HUDEP-2 (cell line): ENCODE results near the gene KDM8.
"Not testable (repeated sequence)": the region's sequence is repeated elsewhere in the genome, so short reads cannot be mapped to it uniquely, and the experiment has no call there.

Source experiments
- DNase-seq, 76 experiments: peaks; one replicate each; lab custom pipeline; 2025; ENCODE audit not compliant: unreplicated experiment in 76 of 76; lab: John Stamatoyannopoulos, UW

The KDM8 gene

DNA sequence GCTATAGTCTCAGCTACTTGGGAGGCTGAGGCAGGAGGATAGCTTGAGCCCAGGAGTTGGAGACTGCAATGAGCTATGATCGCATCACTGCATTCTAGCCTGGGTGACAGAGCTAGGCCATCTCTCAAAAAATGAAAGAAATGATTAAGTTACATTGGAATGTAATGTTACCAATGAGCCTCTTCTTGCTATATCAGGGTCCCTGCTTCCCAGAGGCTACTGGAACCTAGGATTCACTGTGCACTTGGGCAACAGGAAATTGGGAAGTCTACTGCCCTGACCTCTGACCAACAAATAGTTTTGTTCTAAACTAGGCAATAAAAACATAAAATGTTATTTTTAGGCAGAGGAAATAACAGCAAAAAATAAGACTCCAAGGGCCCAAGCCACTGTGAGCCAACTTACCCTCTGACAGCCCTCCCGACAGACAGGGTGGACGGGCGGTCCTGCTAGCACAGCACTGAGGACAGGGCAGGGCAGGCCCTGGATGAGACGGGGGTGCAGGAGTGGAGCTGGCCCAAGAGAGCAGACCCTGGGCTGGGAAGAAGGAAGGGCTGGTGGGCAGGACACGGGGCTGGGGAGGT is 37.7 kb downstream of the KDM8 start:
- DNase-seq, result no peak

GRCh38 chr16:27241658-27242057 is 38.3 kb downstream of the KDM8 start:
- DNase-seq, result no peak

- no peak for DNase-seq
Measured at GRCh38 chr16:27242398-27242797, 39.1 kb downstream of the KDM8 start.

GRCh38 chr16:27242868-27243590 is 39.7 kb downstream of the KDM8 start:
- DNase-seq, result no peak

DNA sequence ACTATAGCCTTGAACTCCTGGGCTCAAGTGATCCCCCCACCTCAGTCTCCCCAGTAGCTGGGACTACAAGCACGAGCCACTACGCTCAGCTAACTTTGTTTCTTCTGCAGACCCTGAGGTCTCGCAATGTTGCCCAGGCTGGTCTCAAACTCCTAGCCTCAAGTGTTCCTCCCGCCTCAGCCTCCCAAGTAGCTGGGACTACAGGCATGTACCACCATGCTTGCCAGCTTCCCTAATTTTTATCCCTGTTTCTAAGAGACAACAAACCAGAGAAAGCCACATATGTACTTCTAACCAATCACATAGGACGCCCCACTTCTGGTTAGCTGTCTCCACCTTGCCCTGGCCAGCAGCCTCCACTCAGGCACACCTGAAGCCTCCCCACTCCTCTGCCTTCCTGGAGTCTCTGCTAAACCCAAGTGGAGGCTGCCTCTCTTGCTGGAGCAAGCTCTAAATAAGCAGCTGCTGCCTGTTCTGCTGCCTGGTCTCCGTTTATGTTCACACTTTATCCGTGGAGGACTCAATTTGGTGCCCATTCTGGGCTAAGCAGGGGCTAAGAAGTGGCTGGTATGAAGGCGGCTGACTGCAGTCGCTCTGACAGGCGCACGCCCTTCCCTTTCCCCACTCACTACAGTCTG is 40.5 kb downstream of the KDM8 start:
- DNase-seq, result no peak

GRCh38 chr16:27244363-27244755 is 41.0 kb downstream of the KDM8 start:
- no peak for DNase-seq

GRCh38 chr16:27245276-27246172 is 42.2 kb downstream of the KDM8 start:
- DNase-seq, result peak in 59 of 76 experiments; percentile 7 to 78 (median 44)

- peak in 12 of 76 experiments; percentile 4 to 25 (median 14) for DNase-seq
Measured at GRCh38 chr16:27246439-27246838, 43.1 kb downstream of the KDM8 start.

- DNase-seq, result not testable (repeated sequence)
Measured at GRCh38 chr16:27247076-27247475, 43.8 kb downstream of the KDM8 start.

GRCh38 chr16:27248036-27248435 is 44.7 kb downstream of the KDM8 start:
- DNase-seq, result peak in 1 of 76 experiments; percentile 13

- not testable (repeated sequence) for DNase-seq
Measured at GRCh38 chr16:27248886-27249285, 45.6 kb downstream of the KDM8 start.

DNA sequence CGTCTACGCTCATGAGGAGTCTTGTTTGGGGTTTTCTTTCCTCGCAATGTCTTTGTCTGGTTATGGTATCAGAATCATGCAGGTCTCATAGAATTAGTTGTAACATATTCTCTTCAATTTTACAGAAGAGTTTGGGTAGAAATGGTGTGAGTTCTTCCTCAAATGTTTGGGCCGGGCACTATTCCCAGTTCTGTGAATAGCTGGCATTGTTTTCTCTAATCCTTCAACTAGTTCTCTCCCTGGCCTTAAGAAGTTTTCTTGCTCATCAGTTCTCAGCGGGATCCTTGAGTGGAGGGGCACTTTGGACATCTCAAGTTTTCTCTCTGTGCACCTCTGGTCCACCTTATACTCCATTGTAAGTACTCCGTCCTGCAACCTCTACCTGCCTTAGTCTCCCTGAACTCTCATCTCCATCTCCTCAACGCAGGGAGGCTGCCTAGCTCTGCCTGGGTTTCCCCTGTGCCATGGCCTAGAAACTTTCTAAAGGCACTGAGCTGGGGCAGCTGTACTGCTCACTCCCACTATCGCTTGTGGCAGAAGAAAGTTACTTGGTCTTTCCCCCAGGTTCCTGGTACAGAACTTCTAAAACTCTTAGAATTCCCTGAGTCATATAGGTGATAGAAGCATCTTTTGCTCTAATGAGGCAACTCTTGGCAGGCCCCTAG is 48.3 kb downstream of the KDM8 start:
- no peak for DNase-seq

DNA sequence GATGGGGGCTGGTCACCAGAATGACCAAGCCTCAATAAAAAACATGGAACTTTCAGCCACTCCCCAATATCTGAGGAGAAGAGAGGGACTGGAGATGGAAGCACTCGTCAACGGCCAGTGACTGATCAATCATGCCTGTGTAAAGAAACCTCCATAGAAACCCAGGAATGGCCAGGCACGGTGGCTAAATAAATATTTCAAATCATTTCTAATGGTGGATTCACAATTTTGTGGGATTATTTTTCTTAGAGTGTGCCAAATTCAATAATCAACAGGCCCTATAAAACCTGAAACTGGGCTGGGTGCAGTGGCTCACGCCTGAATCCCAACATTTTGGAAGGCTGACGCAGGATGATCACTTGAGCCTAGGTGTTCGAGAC is 48.9 kb downstream of the KDM8 start:
- DNase-seq, result no peak

DNA sequence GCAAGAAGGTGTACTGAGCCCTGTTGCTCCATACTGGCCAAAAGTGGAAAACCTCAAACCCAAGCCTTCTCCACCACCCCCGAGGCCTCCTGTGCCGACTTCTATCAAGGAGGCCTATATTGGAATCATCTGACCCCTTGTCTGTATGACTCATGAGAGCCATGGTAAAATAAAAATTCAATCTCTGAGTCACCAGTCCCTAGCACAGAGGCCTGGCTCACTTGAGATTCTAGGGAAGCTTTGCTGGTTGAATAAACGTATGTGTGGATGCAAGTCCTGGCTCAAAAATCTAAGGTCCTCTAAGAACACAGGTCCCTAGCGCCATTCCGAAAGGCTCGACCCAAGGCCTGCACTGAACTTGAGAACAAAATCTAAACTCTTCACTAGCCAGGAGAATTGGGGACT is 50.2 kb downstream of the KDM8 start:
- peak in 24 of 76 experiments; percentile 5 to 49 (median 22) for DNase-seq

GRCh38 chr16:27254262-27254811 is 51.0 kb downstream of the KDM8 start:
- DNase-seq, result no peak

- no peak for DNase-seq
Measured at GRCh38 chr16:27256861-27257260, 53.5 kb downstream of the KDM8 start.

DNA sequence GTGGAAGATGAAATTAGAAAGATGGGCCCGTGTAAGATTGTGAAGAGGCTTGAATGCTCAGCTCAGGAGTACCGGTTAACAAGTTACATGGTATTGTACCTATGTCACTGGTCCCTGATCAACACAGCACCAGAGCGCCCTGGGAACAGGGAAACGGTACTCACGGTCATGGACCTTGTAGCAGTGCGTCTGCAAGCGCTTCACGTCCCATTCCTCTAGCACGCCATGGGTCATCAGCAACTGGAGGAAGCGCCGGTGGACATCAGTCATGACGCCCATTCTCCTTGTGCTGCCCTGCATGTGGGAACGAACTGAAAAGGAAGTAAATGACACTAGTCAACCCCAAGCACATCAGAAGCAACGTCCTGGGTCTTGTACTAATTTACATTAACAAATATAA is 53.9 kb downstream of the KDM8 start:
- DNase-seq, result no peak

DNA sequence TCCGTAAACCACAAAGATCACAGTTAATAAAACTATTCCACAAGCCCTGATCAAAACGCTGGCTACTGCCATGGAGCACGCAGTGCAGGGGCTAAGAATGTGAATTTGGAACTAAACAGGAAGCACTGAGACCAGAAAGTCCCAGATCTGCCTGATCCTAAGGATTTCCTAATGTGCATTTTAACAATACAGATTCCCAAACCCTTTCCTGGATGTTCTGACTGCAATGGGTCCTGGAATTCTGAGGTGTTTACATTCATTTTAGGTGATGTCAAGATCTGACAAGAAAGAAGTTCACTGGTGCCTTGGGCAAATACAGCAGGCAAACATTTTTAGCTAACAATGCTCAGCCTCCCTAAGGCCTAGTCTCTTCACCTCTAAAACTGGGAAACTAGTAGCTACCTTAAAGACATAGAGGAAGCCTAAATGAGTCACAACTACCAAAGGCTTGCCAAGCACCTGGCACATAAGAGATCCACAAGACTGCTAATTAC is 55.0 kb downstream of the KDM8 start:
- DNase-seq, result no peak

DNA sequence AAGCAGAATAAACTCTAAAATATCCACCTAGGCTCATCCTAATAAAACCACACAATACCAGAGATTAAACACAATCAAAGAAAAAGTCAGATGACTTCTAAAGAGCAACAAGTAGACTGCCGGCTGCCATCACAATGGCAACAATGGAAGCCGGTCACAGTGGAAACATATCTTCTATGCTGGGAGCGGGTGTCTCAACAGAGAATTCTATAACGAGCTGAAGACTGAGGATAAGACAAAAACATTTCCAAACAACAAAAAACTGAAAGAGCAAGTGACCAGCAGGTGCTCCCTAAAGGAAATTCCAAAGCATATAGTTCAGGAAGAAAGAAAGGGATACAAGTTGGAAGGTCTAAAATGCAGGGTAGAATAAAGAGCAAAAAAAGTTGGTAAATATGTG is 56.4 kb downstream of the KDM8 start:
- no peak for DNase-seq

GRCh38 chr16:27262904-27263423 is 59.6 kb downstream of the KDM8 start:
- DNase-seq, result not testable (repeated sequence)
